Measurements from ENCODE around the gene EXTL2.

DNA sequence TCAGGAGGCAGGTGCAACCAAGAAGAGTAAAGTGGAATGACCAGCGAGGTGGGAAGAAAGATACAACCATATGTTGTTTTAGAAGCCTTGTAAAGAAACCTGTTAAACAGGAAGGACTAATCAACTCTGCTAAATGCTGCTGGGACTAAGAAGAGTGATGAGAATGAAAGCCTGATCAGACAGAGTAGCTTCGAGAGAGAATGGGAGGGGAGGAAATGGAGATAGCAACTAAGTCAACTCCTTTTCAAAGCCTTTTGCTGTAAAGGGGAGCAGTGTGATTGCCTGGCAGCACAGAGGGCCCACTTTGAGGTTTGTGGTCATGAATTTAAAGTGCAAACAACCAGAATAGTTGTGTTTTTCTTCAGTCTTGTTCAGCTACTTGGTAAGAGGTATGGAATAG, 32.6 kb upstream of the EXTL2 start:
- no peak for TF ChIP-seq CTCF (IDR thresholded peaks at IDR 0.05)
- no peak for TF ChIP-seq ZFX (IDR thresholded peaks at IDR 0.05; ENCODE audit: borderline replicate concordance)

Data from 22Rv1 (cell line).